Lung (tissue), 12 donors: ENCODE measurements around the gene SLC24A1. TPM values are rescaled to one million over a fixed set of nuclear protein-coding genes. Genes with fewer than 3 reads are reported as not detected.
A peak's percentile ranks its signal among the peaks of the same experiment; 100 is the strongest.

Source experiments
- ATAC-seq: fragments of 200-7000 bp; cut with Tn5 transposase; one replicate; pipeline ENCODE4 v1.9.1; 2020; ENCODE audit warnings: moderate number of reproducible peaks; ENCODE audit not compliant: insufficient read depth, low FRiP score
- DNase-seq, 3 donors: peaks; one replicate each; pipeline ENCODE4 v3.0.0-alpha.2; 2013 to 2017
- H3K27ac ChIP-seq, 2 donors: one replicate each; pipeline ENCODE4 v1.5.1; 2013; ENCODE audit warnings: mild to moderate bottlenecking in 2 of 2, moderate library complexity in 2 of 2, control low read depth in 1 of 2, inconsistent platforms in 1 of 2, low read depth in 1 of 2, low read length in 1 of 2
- H3K27me3 ChIP-seq, 3 donors: one replicate each; pipeline ENCODE4 v1.5.1; 2013; ENCODE audit warnings: low read length in 2 of 3; ENCODE audit not compliant: control insufficient read depth in 3 of 3, insufficient read depth in 3 of 3
- H3K36me3 ChIP-seq, 4 donors: one replicate each; pipeline ENCODE4 v1.5.1; 2013; ENCODE audit warnings: low read length in 4 of 4, mild to moderate bottlenecking in 1 of 4, moderate library complexity in 1 of 4; ENCODE audit not compliant: control insufficient read depth in 4 of 4, insufficient read depth in 4 of 4
- H3K4me1 ChIP-seq, 5 donors: one replicate each; pipeline ENCODE4 v1.5.1; 2013; ENCODE audit warnings: low read length in 5 of 5, mild to moderate bottlenecking in 2 of 5, moderate library complexity in 1 of 5; ENCODE audit not compliant: control insufficient read depth in 5 of 5, insufficient read depth in 5 of 5
- H3K4me3 ChIP-seq: one replicate; pipeline ENCODE4 v1.5.1; 2013; ENCODE audit warnings: mild to moderate bottlenecking, control low read depth, moderate library complexity
- H3K9ac ChIP-seq, 2 donors: one replicate each; pipeline ENCODE4 v1.5.1; 2013; ENCODE audit warnings: low read length in 2 of 2, control low read depth in 1 of 2; ENCODE audit not compliant: insufficient read depth in 1 of 2
- H3K9me3 ChIP-seq, 4 donors: one replicate each; pipeline ENCODE4 v1.5.1; 2013; ENCODE audit warnings: low read length in 3 of 4, mild to moderate bottlenecking in 1 of 4, moderate library complexity in 1 of 4; ENCODE audit not compliant: control insufficient read depth in 4 of 4, insufficient read depth in 3 of 4
- CTCF ChIP-seq: IDR thresholded peaks from 2 replicates; pipeline ENCODE4 v1.5.1; 2012; ENCODE audit warnings: mild to moderate bottlenecking; ENCODE audit errors: control extremely low read depth, extremely low read depth
- WGBS, 2 donors: extraction: QIAGEN DNeasy Blood & Tissue Kit; methylation state at CpG; one replicate each; pipeline ENCODE4 v1.1.7; 2013; 5-methylcytosine and 5-hydroxymethylcytosine counted together
- polyA plus RNA-seq, 2 donors: library from polyadenylated mRNA; stranded (reverse); fragments of 200-250 nt; gene quantifications; one replicate each; pipeline ENCODE4 v1.2.1, GENCODE V29; 2013
- total RNA-seq, 2 donors: library from RNA; depleted of rRNA in 1 of 2; stranded (reverse); fragments of >200 nt in 1 of 2; gene quantifications; one replicate each; pipeline ENCODE4 v1.2.1, GENCODE V29; 2014 to 2021
- donor health status: control.
- donor health status: control.
- donor health status: Bipolar disorder and iron deficiency.
- donor health status: healthy.
- donor health status: DM: yes; HTN: yes; CAD: no.

The SLC24A1 gene
- total and polyA plus RNA-seq, 4 donors = 4.0 to 12.6 (median 7.8) TPM

DNA sequence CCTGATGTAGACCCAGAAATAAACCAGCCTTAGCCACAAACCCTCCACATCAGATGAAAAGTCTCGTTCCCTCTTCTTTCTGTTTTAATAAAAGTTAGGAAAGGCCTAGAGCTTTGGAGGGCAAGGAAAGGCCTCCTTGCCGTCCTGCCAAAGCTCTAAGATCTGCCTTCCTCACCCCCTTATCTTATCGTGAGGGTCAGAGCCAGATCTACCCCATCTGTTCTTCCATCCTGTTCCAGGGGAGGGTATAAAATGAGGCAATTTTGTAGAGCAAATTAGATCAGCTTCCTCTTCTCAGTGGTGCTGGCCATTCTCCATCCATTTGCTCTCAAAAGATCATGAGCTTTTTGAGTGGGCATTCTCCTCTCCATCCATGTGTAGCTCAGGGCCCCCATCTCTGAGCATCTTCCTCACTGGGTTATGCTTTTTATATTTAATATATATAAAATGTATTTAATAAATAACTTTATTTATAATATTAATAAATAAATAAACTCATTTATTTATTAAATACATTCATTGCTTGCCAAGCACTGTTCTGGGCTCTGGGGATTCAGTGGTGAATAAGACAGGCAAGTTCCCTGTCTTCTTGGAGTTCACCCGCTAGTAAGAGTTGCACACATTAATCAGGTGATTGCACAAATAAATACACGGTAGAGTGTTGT, 2.0 kb upstream of the SLC24A1 start:
- WGBS, 2 donors = 45 to 63% methylated on average over 5 of the region's 5 CpGs
- peak overlapping the region in 1 of 2 donors; percentile 80 for H3K9ac ChIP-seq
- no peaks in the 10 kb centered on the region for H3K9me3 ChIP-seq
- no peak overlapping the region for H3K4me3 ChIP-seq
- H3K4me1 ChIP-seq = peaks cover 0 to 22% (median 7%) of the 10 kb centered on the region in 5 donors
- ATAC-seq = no peak
- peak; percentile 47 to 82 (median 80) for DNase-seq
- TF ChIP-seq CTCF = no peak
- H3K36me3 ChIP-seq = peaks cover 0 to 7% (median 0%) of the 10 kb centered on the region in 4 donors
- H3K27ac ChIP-seq = no peak overlapping the region
- no peaks in the 10 kb centered on the region for H3K27me3 ChIP-seq

DNA sequence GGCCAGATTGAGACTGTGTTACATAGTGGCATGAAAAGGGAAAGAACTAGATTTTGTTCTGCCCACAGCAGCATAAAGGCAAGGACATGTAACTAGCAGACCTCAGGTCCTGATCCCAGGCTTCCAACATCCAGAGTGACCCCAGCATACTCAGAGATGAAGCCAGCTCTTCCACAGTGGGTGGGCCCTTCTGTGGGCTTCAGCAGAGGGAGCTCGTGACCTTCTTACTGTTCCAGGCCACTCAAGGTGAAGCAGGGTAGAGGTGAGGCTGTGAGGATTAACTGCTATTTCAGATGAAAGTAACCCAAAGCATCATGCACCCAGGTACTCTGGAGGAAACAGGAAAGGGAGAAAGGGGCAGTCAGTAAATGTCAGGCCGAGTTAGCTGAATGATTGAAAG, 905 bp upstream of the SLC24A1 start:
- Histone ChIP-seq H3K27me3 (no peaks in the 10 kb centered on the region), H3K4me1 (peaks cover 0 to 22% (median 7%) of the 10 kb centered on the region in 5 donors), H3K4me3 (no peak overlapping the region), H3K9me3 (no peaks in the 10 kb centered on the region), H3K9ac (no peak overlapping the region), H3K27ac (no peak overlapping the region), H3K36me3 (peaks cover 0 to 17% (median 3%) of the 10 kb centered on the region in 4 donors)
- ATAC-seq = no peak
- WGBS, 2 donors = 93% methylated on average over 2 of the region's 2 CpGs
- no peak for DNase-seq
- no peak for TF ChIP-seq CTCF

GRCh38 chr15:65623103-65623502, 1.4 kb downstream of the SLC24A1 start:
- H3K27me3 ChIP-seq = no peaks in the 10 kb centered on the region
- H3K9ac ChIP-seq = no peak overlapping the region
- ATAC-seq (no peak), DNase-seq (no peak)
- H3K9me3 ChIP-seq = no peaks in the 10 kb centered on the region
- no peak for TF ChIP-seq CTCF
- H3K4me3 ChIP-seq = no peak overlapping the region
- H3K4me1 ChIP-seq = peaks cover 0 to 39% (median 7%) of the 10 kb centered on the region in 5 donors
- peaks cover 0 to 17% (median 3%) of the 10 kb centered on the region in 4 donors for H3K36me3 ChIP-seq
- H3K27ac ChIP-seq = no peak overlapping the region

GRCh38 chr15:65626856-65627255, 5.1 kb downstream of the SLC24A1 start:
- Histone ChIP-seq H3K9me3 (no peaks in the 10 kb centered on the region), H3K36me3 (peaks cover 0 to 17% (median 3%) of the 10 kb centered on the region in 4 donors), H3K4me3 (no peak overlapping the region), H3K27ac (no peak overlapping the region), H3K9ac (no peak overlapping the region), H3K27me3 (no peaks in the 10 kb centered on the region), H3K4me1 (peaks cover 0 to 35% (median 0%) of the 10 kb centered on the region in 5 donors)
- 73 to 86% methylated on average over 4 of the region's 4 CpGs for WGBS, 2 donors
- DNase-seq (peak in 1 of 3 donors; percentile 36), ATAC-seq (no peak)
- TF ChIP-seq CTCF = no peak
